Frontal cortex (tissue), 4 donors: ENCODE measurements around the gene EPHA1. TPM values are rescaled to one million over a fixed set of nuclear protein-coding genes. Genes with fewer than 3 reads are reported as not detected.
"Not testable (repeated sequence)": the region's sequence is repeated elsewhere in the genome, so short reads cannot be mapped to it uniquely, and the experiment has no call there.

Experiments
- DNase-seq, 2 donors: peaks; one replicate each; pipeline ENCODE4 v3.0.0; 2012; ENCODE audit warnings: low spot score in 2 of 2
- FAIRE-seq: peaks from 2 replicates; lab custom pipeline; 2012; peaks lifted over from hg19 to GRCh38; lab: Jason Lieb, UNC
- total RNA-seq: library from RNA; depleted of rRNA; stranded (reverse); fragments of >200 nt; gene quantifications from one replicate; pipeline ENCODE4 v1.2.3, GENCODE V29; 2014
- donor health status: control.
- donor health status: control.
- donor health status: control.

EPHA1 gene
- total RNA-seq, 1 donor from 2014 or later: 0.41 TPM

DNA sequence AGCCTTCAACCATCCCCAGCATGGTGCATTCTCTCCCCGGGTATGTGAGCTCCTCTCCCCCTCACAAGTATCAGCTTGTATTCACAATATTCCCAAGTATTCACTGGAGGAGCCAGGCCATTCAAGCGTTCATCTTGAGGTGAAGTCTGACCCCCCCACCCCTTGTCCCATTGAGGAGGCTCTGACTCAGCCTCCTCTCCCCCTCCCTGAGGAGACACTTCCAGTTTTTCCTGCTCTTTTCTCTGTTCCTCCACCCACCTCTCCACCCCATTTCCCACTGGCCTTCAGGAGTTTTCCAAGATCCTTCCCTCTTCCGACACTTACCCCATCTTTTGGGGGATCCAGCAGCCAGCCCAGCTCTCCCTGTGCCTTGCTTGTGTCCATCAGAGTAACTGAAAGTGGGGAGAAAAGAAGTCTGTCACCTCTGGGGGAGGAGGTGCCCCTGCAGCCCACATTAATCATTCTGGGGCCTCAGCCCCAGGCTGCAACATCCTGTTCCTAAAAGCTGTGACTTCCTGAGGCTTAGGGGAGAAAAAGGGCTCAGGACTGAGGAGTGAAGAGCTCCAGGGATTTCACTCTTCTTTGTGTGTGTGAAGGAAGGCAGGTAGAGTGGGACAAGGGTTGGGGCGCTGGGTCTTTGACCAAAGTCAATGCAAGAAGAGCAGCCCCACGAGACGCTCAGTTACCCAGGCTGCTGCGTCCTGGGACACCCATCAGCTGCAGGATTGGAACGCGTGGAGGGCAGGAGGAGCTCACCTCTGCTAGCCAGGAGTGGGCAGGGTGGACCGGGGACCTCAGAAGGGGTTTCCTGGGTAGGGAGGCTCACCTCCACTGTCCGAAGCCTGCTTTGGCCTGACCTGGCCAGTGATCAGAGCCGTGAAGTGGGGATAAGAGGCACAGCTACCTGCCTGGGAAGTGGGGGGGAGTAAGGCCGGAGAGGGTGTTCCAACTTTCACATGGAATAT, 1.1 kb downstream of the EPHA1 start:
- FAIRE-seq (no peak), DNase-seq (no peak)

- DNase-seq: no peak
- no peak for FAIRE-seq
Measured at GRCh38 chr7:143406002-143406357, 2.7 kb downstream of the EPHA1 start.

- FAIRE-seq: no peak
- no peak for DNase-seq
Measured at GRCh38 chr7:143405173-143406001, 3.3 kb downstream of the EPHA1 start.

- FAIRE-seq, DNase-seq: not testable (repeated sequence)
Measured at GRCh38 chr7:143402233-143402632, 6.4 kb downstream of the EPHA1 start.

GRCh38 chr7:143401265-143401664, 7.4 kb downstream of the EPHA1 start:
- DNase-seq (no peak), FAIRE-seq (no peak)

DNA sequence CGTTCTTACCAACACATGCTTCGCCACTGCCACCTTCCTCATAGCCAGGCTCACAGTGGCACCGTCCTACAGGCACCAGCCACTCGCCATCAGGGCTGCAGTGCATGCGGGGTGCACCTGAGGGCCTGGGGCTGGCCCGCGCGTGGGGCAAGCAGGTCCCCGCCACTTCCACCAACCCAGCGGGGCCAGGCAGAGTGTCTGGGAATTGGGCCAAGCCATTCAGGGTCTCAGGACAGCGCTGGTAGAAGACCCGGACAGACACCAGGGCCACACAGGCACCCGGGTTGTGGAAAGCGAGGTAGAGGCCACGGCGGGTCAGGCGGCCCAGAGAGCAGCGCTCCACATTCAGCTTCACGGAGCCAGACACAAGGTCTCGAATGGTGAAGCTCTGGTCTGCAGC, 9.0 kb downstream of the EPHA1 start:
- FAIRE-seq (no peak), DNase-seq (no peak)

- FAIRE-seq: no peak
- no peak for DNase-seq
Measured at GRCh38 chr7:143399151-143399550, 9.5 kb downstream of the EPHA1 start.

GRCh38 chr7:143398616-143399015, 10.0 kb downstream of the EPHA1 start:
- no peak for FAIRE-seq

GRCh38 chr7:143397710-143398530, 10.7 kb downstream of the EPHA1 start:
- no peak for FAIRE-seq
- DNase-seq: no peak

More at GRCh38 chr7:143398616-143399015, 10.0 kb downstream of the EPHA1 start:
- no peak for DNase-seq

- no peak for DNase-seq
- no peak for FAIRE-seq
Measured at GRCh38 chr7:143396625-143397556, 11.8 kb downstream of the EPHA1 start.

DNA sequence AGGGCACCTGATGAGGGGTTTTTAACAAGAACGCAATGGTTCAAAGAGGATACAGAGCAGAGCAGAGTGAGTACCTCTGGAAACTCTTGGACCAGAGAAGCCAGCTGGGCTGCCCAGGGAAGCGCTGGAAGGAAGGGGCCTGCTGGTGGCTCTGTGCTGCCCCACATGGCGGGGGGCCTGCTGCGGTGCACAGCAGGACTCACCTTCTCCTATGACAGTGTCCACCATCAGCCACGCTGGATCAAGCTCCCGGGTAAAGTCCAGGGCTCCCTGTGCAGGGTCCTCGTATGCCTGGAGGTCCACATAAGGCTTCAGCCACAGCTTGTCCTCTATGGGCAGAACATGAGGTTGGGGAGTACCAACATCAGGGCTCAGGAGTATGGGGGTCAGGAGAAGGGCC, 12.5 kb downstream of the EPHA1 start:
- DNase-seq (no peak), FAIRE-seq (no peak)

DNA sequence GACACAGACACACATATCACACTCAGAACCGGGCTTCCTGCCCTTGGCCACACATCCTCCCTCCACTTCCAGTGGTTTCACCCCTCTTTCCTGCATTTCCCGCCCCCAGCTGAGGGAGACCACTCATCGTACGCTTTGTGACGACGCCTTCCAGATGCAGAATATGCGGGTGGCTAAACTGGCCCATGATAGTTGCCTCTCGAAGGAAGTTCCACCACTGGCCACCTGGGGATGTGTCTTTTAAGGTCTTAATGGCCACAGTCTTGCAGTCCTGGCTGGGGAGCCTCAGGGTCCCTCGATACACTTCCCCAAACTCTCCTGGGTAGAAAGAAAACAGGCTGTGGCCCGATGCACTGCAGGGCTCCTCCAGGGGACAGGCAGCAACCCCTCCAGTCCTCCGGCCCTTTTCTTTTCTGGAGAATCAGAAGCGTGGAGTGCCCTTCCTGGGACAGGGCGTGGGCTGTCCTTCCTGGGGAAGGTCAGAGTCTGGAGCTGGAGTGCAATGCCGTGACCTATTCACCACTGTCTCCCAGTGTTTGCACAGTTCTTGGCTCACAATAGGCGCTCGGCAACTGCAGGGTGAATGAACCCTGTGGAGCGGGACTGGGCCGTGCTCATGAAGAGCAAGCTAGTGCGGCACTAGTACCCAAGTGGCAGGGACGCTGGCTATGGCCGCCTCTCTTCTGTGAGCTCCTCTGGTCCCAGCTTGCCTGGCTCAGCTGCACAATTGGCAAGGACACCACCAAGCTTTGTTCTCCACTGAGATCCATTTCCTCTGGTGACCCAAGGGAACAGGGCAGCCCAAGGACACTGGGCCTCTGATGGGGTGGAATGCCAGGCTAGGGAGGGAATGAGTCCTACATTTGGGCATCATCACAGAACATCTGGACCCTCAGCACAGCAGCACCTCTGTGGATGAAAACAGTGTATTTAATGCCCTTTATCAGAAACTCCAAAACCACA, 13.2 kb downstream of the EPHA1 start:
- no peak for FAIRE-seq
- no peak for DNase-seq

DNA sequence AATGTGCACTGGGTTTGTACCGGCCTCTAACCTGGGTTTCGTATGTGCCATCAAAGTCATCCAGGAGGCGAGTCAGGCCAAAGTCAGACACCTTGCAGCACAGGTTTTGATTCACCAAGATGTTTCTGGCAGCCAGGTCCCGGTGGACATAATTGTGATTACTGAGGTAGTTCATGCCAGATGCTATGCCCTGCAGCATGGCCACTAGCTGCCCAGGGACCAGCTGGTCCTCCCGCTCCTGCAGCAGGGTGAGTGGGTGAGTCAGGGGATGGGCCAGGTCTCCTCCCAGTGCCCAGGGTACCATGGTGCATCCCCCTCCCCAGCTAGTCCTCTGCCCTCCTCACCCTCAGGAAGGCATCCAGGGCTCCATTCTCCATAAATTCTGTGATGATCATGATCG, 13.9 kb downstream of the EPHA1 start:
- DNase-seq (no peak), FAIRE-seq (no peak)

- DNase-seq (no peak), FAIRE-seq (no peak)
Measured at GRCh38 chr7:143394068-143394467, 14.6 kb downstream of the EPHA1 start.

GRCh38 chr7:143393267-143394041, 15.2 kb downstream of the EPHA1 start:
- DNase-seq (no peak), FAIRE-seq (no peak)

DNA sequence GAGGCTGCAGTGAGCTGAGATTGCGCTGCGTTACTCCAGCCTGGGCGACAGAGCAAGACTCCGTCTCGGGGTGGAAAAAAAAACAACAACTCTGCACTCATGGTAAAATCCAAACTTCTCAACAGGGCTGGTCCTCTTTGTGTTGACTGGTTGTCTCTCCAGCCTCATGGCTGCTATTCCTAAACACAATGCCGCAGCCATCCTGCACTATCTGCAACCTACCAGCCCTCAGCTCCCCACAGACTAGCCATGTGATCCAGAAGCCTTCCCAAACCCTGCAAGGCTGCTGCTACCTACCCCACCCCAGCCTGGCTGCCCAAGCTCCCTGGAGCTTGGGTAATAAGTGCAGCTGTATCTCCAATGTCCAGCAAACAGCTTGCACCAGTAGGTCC, 15.8 kb downstream of the EPHA1 start:
- no peak for FAIRE-seq
- DNase-seq: no peak

DNA sequence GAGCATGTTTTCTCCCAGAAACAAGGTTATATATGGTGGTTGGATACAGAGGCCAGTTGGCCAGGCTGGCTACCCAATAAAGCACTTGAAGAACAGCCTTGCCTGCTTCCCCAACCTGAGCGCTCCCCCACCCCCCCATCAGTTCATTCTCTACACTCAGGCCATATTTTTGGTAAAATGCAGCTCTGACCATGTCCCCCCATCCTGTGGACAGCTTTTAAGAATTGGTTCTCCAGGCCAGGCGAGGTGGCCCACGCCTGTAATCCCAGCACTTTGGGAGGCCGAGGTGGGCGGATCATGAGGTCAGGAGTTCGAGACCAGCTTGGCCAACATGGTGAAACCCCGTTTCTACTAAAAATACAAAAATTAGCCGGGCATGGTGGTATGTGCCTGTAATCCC, 16.2 kb downstream of the EPHA1 start:
- not testable (repeated sequence) for FAIRE-seq, DNase-seq
